GM18502 (cell line): Measurements from ENCODE around the gene WDR13.
"Not testable (repeated sequence)": the region's sequence is repeated elsewhere in the genome, so short reads cannot be mapped to it uniquely, and the experiment has no call there.

ENCODE experiments used
- ATAC-seq: cut with Tn5 transposase; IDR thresholded peaks from one replicate; pipeline ENCODE4 v1.9.1; 2021; ENCODE audit warnings: mild to moderate bottlenecking; ENCODE audit not compliant: unreplicated experiment, poor library complexity

WDR13 gene

GRCh38 chrX:48649102-48649501 lies 51.8 kb downstream of the WDR13 start:
- no peak for ATAC-seq

GRCh38 chrX:48652055-48652579 lies 54.8 kb downstream of the WDR13 start:
- not testable (repeated sequence) for ATAC-seq

GRCh38 chrX:48654746-48655145 lies 57.5 kb downstream of the WDR13 start:
- ATAC-seq: not testable (repeated sequence)
